ENCODE measurements around the gene NMRAL1.
A peak's percentile ranks its signal among the peaks of the same experiment; 100 is the strongest.

The NMRAL1 gene

GRCh38 chr16:4420505-4421105 lies 53.8 kb downstream of the NMRAL1 start:
- DNase-seq: no peak

- no peak for DNase-seq
Observed at GRCh38 chr16:4419402-4419959, 54.9 kb downstream of the NMRAL1 start.

- DNase-seq: peak; percentile 84
Observed at GRCh38 chr16:4416200-4417032, 58.0 kb downstream of the NMRAL1 start, which contains the start of gene CORO7. Gene CORO7, minus strand, starts transcription at chr16:4416596. Its CDS starts 78 bp downstream, at chr16:4416518.

- peak; percentile 78 for DNase-seq
Observed at GRCh38 chr16:4415538-4416199, 58.8 kb downstream of the NMRAL1 start.

- no peak for DNase-seq
Observed at GRCh38 chr16:4414187-4414917, 60.1 kb downstream of the NMRAL1 start.

GRCh38 chr16:4412854-4413253 lies 61.6 kb downstream of the NMRAL1 start:
- DNase-seq: no peak

- no peak for DNase-seq
Observed at GRCh38 chr16:4412159-4412558, 62.3 kb downstream of the NMRAL1 start.

Measured in KG1 (cell line).